Neuronal stem cell (in vitro differentiated cells): ENCODE data around the gene HNMT.

ENCODE experiments used
- DNase-seq: peaks from one replicate; pipeline ENCODE4 v3.0.0-alpha.2; 2013; ENCODE audit warnings: low spot score
- H2AFZ ChIP-seq: one replicate; pipeline ENCODE4 v1.6.1; 2013; ENCODE audit warnings: mild to moderate bottlenecking, low read length, inconsistent platforms
- H2AK5ac ChIP-seq: 2 replicates; pipeline ENCODE4 v1.6.1; 2013; ENCODE audit warnings: low read depth, mild to moderate bottlenecking, inconsistent platforms, low read length, moderate library complexity, mixed read lengths
- H2BK120ac ChIP-seq: 2 replicates; pipeline ENCODE4 v1.6.1; 2013; ENCODE audit warnings: low read depth, mild to moderate bottlenecking, inconsistent platforms, low read length, moderate library complexity, mixed read lengths
- H2BK12ac ChIP-seq: one replicate; pipeline ENCODE4 v1.6.1; 2013; ENCODE audit warnings: low read length, inconsistent platforms
- H2BK15ac ChIP-seq: 2 replicates; pipeline ENCODE4 v1.6.1; 2013; ENCODE audit warnings: mild to moderate bottlenecking, low read length, inconsistent platforms, mixed read lengths
- H2BK5ac ChIP-seq: one replicate; pipeline ENCODE4 v1.6.1; 2013; ENCODE audit warnings: inconsistent platforms, mild to moderate bottlenecking, low read length, moderate library complexity
- H3K14ac ChIP-seq: one replicate; pipeline ENCODE4 v1.6.1; 2013; ENCODE audit warnings: low read length, inconsistent platforms
- H3K18ac ChIP-seq: 2 replicates; pipeline ENCODE4 v1.6.1; 2013; ENCODE audit warnings: low read length, inconsistent platforms
- H3K23ac ChIP-seq: 2 replicates; pipeline ENCODE4 v1.6.1; 2013; ENCODE audit warnings: low read depth, mild to moderate bottlenecking, mixed read lengths, low read length, inconsistent platforms; ENCODE audit not compliant: poor library complexity
- H3K27ac ChIP-seq: replicated peaks from 3 replicates; pipeline ENCODE4 v1.5.1; 2013; ENCODE audit warnings: low read length, inconsistent platforms
- H3K27me3 ChIP-seq, 3 experiments: 2 replicates each; pipeline ENCODE4 v1.6.1; 2013; ENCODE audit warnings: low read length in 3 of 3, mild to moderate bottlenecking in 2 of 3, inconsistent platforms in 1 of 3, low read depth in 1 of 3, mixed read lengths in 1 of 3, moderate library complexity in 1 of 3; ENCODE audit not compliant: control insufficient read depth in 3 of 3, insufficient read depth in 3 of 3
- H3K36me3 ChIP-seq, 2 donors: replicated peaks in 1 of 2; 2 replicates each; pipeline ENCODE4 v1.6.1; 2013; ENCODE audit warnings: low read length in 2 of 2; ENCODE audit not compliant: control insufficient read depth in 2 of 2, insufficient read depth in 2 of 2
- H3K4ac ChIP-seq: 2 replicates; pipeline ENCODE4 v1.6.1; 2013; ENCODE audit warnings: inconsistent platforms, mild to moderate bottlenecking, low read length, moderate library complexity
- H3K4me1 ChIP-seq, 2 donors: 1 replicate in 1 of 2; 2 replicates in 1 of 2; pipeline ENCODE4 v1.6.1; 2013; ENCODE audit warnings: low read length in 2 of 2, low read depth in 1 of 2; ENCODE audit not compliant: control insufficient read depth in 2 of 2, insufficient read depth in 1 of 2
- H3K4me2 ChIP-seq: one replicate; pipeline ENCODE4 v1.6.1; 2013; ENCODE audit warnings: mild to moderate bottlenecking, low read length, inconsistent platforms; ENCODE audit not compliant: insufficient read depth, poor library complexity, severe bottlenecking
- H3K4me3 ChIP-seq, 2 donors: 2 replicates each; pipeline ENCODE4 v1.5.1; 2013; ENCODE audit warnings: low read length in 2 of 2, mild to moderate bottlenecking in 2 of 2, inconsistent platforms in 1 of 2, moderate library complexity in 1 of 2
- H3K79me1 ChIP-seq: one replicate; pipeline ENCODE4 v1.6.1; 2013; ENCODE audit warnings: low read depth, mild to moderate bottlenecking, inconsistent platforms, low read length, moderate library complexity
- H3K9ac ChIP-seq: one replicate; pipeline ENCODE4 v1.6.1; 2013; ENCODE audit warnings: mild to moderate bottlenecking, low read depth, low read length, inconsistent platforms; ENCODE audit not compliant: poor library complexity
- H3K9me3 ChIP-seq, 2 donors: replicated peaks in 1 of 2; 2 replicates each; pipeline versions ENCODE3 to v1.6.1; 2013; ENCODE audit warnings: low read length in 2 of 2, mild to moderate bottlenecking in 2 of 2, inconsistent platforms in 1 of 2, low read depth in 1 of 2, mixed read lengths in 1 of 2, moderate library complexity in 1 of 2; ENCODE audit not compliant: control insufficient read depth in 2 of 2, insufficient read depth in 1 of 2
- H4K8ac ChIP-seq: one replicate; pipeline ENCODE4 v1.6.1; 2013; ENCODE audit warnings: low read depth, mild to moderate bottlenecking, inconsistent platforms, low read length, moderate library complexity
- H4K91ac ChIP-seq: one replicate; pipeline ENCODE4 v1.6.1; 2013; ENCODE audit warnings: low read length, low read depth, mild to moderate bottlenecking, inconsistent platforms; ENCODE audit not compliant: poor library complexity
- WGBS, 2 donors: extraction: QIAGEN DNeasy Blood & Tissue Kit; methylation state at CpG; one replicate each; pipeline ENCODE4 v1.1.7; 2013; ENCODE audit warnings: missing lambda C conversion rate in 2 of 2, mixed read lengths in 1 of 2; ENCODE audit not compliant: insufficient read length in 2 of 2, insufficient replicate concordance in 1 of 2; ENCODE audit errors: extremely low coverage in 2 of 2; 5-methylcytosine and 5-hydroxymethylcytosine counted together

Gene HNMT

DNA sequence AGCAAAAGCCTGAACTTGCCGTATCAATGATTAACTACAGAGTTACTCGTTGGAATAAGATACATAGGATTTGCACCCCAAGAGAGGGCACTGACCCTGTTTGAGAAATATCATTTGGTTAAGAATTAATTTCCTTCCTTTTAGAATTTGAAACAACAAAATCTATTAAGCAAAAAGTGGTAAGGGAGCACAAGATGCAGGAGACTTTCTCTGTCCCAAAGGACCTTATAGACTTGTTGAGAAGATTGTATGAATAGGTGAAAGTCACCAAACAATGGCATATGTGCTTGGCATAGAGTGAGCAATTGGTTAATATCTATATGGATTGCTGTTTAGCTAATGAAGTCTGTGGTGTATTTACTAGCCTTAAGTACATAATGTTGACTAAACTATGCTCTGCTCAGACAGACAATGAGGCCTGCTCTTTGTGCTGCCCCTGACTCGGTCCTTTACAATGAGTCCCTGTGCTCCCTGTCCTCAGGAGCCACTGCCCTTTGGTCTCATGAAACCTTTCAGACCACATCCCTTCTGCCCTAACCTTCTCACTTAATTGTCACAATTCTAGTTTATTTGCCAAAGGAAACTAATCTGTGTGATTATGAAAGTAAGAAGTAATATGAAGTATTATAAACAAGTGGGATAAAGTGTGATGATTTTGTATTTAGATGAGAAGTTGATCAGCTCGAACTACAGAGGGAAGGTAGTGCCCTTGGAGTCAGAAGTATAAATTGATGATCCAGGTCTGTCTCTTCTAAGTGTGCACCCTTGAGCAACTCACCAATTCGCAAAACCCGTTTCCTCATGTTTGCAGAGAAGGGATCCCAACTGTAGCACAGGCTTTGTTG is 21.2 kb upstream of the HNMT start:
- Histone ChIP-seq H3K9me3 (no peaks in the 10 kb centered on the region), H2BK5ac (no peak overlapping the region), H4K8ac (no peak overlapping the region), H3K27ac (no peak overlapping the region), H3K4ac (no peak overlapping the region), H2BK120ac (no peak overlapping the region), H3K4me3 (no peak overlapping the region), H3K79me1 (no peaks in the 10 kb centered on the region), H3K14ac (no peak overlapping the region), H3K18ac (no peak overlapping the region), H2BK12ac (no peak overlapping the region), H2AK5ac (no peak overlapping the region), H3K4me1 (peaks cover 0 to 5% of the 10 kb centered on the region in 2 donors), H3K27me3 (no peaks in the 10 kb centered on the region), H3K23ac (no peak overlapping the region), H2BK15ac (no peak overlapping the region), H4K91ac (no peak overlapping the region), H3K36me3 (no peaks in the 10 kb centered on the region), H3K4me2 (no peak overlapping the region), H2AFZ (no peak overlapping the region), H3K9ac (no peak overlapping the region)
- DNase-seq: no peak
- WGBS, 2 donors: 100% methylated on average over 1 of the region's 6 CpGs; no CpG with 5 or more reads in 1 of the 2 donors

DNA sequence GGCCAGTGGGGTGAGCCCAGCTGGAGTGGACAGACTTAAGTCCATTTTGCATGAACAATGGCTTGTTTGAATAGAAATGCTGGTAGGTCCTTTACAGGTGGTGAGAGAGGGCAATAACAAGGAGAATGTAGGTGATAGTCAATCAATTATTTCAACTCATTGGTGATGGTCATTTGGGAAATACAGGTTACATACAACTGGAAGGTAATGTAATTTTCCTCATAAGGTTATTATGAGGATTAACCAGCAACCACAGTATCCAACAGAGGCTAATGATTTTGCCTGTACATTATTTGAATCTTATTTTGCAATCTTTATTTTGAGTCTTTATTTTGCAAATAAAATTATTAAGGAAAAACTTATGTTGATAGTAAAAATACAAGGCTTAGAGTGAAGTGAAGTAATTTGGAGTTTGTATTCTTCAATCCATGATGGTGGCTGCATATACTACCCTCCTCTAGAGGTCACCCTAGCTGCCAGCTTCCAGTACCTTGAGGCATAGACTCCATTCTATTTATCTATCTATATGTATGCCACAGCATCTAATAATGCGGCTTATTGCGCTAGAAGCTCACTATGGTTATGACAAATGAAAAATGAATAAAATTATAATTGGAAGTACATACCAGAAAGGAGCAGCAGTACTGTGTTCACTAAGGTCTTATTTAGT is 20.5 kb upstream of the HNMT start:
- no peak overlapping the region for H3K27ac ChIP-seq
- H3K4ac ChIP-seq: no peak overlapping the region
- no CpG with 5 or more reads among the region's 2 CpGs for WGBS, 2 donors
- H3K9me3 ChIP-seq: no peaks in the 10 kb centered on the region
- H3K9ac ChIP-seq: no peak overlapping the region
- no peak overlapping the region for H3K18ac ChIP-seq
- no peak overlapping the region for H3K4me3 ChIP-seq
- no peaks in the 10 kb centered on the region for H3K79me1 ChIP-seq
- no peak overlapping the region for H3K14ac ChIP-seq
- no peak overlapping the region for H2BK120ac ChIP-seq
- no peak overlapping the region for H4K91ac ChIP-seq
- no peak overlapping the region for H3K23ac ChIP-seq
- no peak overlapping the region for H2BK12ac ChIP-seq
- no peak overlapping the region for H3K4me2 ChIP-seq
- H3K36me3 ChIP-seq: no peaks in the 10 kb centered on the region
- H3K4me1 ChIP-seq: peaks cover 0 to 5% of the 10 kb centered on the region in 2 donors
- H2BK5ac ChIP-seq: no peak overlapping the region
- H3K27me3 ChIP-seq: no peaks in the 10 kb centered on the region
- no peak overlapping the region for H2BK15ac ChIP-seq
- no peak overlapping the region for H2AK5ac ChIP-seq
- H2AFZ ChIP-seq: no peak overlapping the region
- DNase-seq: no peak
- no peak overlapping the region for H4K8ac ChIP-seq

DNA sequence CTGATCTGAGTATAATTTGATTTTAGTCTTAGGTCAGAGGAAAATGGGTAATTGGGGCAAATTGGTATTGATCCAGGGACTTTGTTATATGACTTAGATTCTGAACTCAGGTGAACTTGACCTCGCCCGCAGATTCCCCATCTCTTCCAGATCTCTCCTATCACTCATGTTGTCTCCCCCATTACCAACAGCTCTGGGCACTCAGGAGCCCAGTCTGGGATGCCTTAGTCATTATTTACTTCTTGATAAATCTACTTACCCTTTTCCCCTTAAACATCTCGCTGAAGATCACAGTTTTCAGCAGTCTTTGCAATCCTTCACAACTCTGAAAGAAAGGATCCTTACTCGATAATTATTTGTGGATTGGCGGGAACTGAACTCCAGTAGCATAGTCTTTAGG is 19.6 kb upstream of the HNMT start:
- H2AFZ ChIP-seq: no peak overlapping the region
- H3K14ac ChIP-seq: no peak overlapping the region
- no peak overlapping the region for H3K23ac ChIP-seq
- no peak overlapping the region for H2BK120ac ChIP-seq
- no peak overlapping the region for H4K91ac ChIP-seq
- H3K27me3 ChIP-seq: no peaks in the 10 kb centered on the region
- H3K4me1 ChIP-seq: peaks cover 0 to 5% of the 10 kb centered on the region in 2 donors
- H3K4ac ChIP-seq: no peak overlapping the region
- no peak overlapping the region for H2AK5ac ChIP-seq
- no peak overlapping the region for H2BK15ac ChIP-seq
- H3K4me3 ChIP-seq: no peak overlapping the region
- H3K4me2 ChIP-seq: no peak overlapping the region
- H3K79me1 ChIP-seq: no peaks in the 10 kb centered on the region
- WGBS, 2 donors: no CpG with 5 or more reads among the region's 5 CpGs
- H3K9ac ChIP-seq: no peak overlapping the region
- DNase-seq: no peak
- no peak overlapping the region for H2BK12ac ChIP-seq
- no peaks in the 10 kb centered on the region for H3K36me3 ChIP-seq
- H3K18ac ChIP-seq: no peak overlapping the region
- no peaks in the 10 kb centered on the region for H3K9me3 ChIP-seq
- no peak overlapping the region for H4K8ac ChIP-seq
- no peak overlapping the region for H3K27ac ChIP-seq
- H2BK5ac ChIP-seq: no peak overlapping the region

DNA sequence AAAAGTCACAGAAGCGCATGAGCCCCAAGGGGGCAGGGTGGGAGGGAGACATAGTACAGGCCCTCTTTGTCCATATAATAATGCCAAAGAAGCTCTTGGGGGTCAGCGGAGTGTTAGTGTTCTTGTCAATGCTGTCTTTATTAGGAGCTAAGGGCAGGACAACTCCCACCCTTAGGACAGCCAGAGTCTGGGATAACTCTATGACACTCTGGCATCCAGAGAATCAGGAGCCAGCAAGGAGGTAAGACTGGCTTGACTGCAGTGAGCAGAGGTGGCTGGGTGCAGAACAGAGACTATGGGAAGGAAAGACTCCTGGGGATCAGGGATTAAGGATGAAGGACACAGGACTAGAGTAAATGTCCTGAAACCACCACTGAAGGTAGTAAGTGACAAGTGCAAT is 19.0 kb upstream of the HNMT start:
- H3K4me3 ChIP-seq: no peak overlapping the region
- no peak overlapping the region for H3K4ac ChIP-seq
- no peak overlapping the region for H3K4me2 ChIP-seq
- no peak overlapping the region for H2BK12ac ChIP-seq
- no peak overlapping the region for H2AFZ ChIP-seq
- H3K14ac ChIP-seq: no peak overlapping the region
- no peak overlapping the region for H2BK15ac ChIP-seq
- no peak overlapping the region for H3K18ac ChIP-seq
- no peak overlapping the region for H4K91ac ChIP-seq
- H4K8ac ChIP-seq: no peak overlapping the region
- H3K9me3 ChIP-seq: no peaks in the 10 kb centered on the region
- no peak for DNase-seq
- H3K27ac ChIP-seq: no peak overlapping the region
- H2BK120ac ChIP-seq: no peak overlapping the region
- peak overlapping the region; percentile 14 for H3K9ac ChIP-seq
- no peaks in the 10 kb centered on the region for H3K27me3 ChIP-seq
- no peak overlapping the region for H3K23ac ChIP-seq
- no peak overlapping the region for H2AK5ac ChIP-seq
- no peaks in the 10 kb centered on the region for H3K36me3 ChIP-seq
- H3K79me1 ChIP-seq: no peaks in the 10 kb centered on the region
- no CpG with 5 or more reads among the region's 2 CpGs for WGBS, 2 donors
- peaks cover 0 to 5% of the 10 kb centered on the region in 2 donors for H3K4me1 ChIP-seq
- H2BK5ac ChIP-seq: no peak overlapping the region
